HCT116 (cell line): ENCODE results near the gene CDCP2. TPM values are rescaled to one million over a fixed set of nuclear protein-coding genes. Genes with fewer than 3 reads are reported as not detected.

ENCODE experiments used
- EGR1 ChIP-seq: IDR thresholded peaks from 2 replicates; pipeline ENCODE4 v1.6.1; 2012; ENCODE audit warnings: low read depth
- RAD21 ChIP-seq: IDR thresholded peaks from 2 replicates; pipeline ENCODE4 v1.6.1; 2012; ENCODE audit warnings: low read depth, mild to moderate bottlenecking
- total RNA-seq: library from RNA; stranded (reverse); gene quantifications from one replicate; pipeline ENCODE4 v1.2.1, GENCODE V29; 2021; ENCODE audit not compliant: unreplicated experiment
- TF ChIP-seq, protein P1 (sequence below): IDR thresholded peaks from 2 replicates; pipeline ENCODE4 v1.6.1; 2011; ENCODE audit warnings: mild to moderate bottlenecking, low read length, moderate library complexity; ENCODE audit not compliant: insufficient replicate concordance; ENCODE audit errors: extremely low read depth
- TF ChIP-seq, protein P2 (sequence below), 3 experiments: fragments of 200-600 bp in 1 of 3; sonication (generic) in 1 of 3; IDR thresholded peaks in 2 of 3; conservative IDR thresholded peaks in 1 of 3; 2 replicates each; pipeline ENCODE4 v1.5.1; 2012 to 2017; ENCODE audit warnings: low read depth in 2 of 3, low read length in 2 of 3, antibody characterized with exemption in 1 of 3, borderline replicate concordance in 1 of 3, control low read depth in 1 of 3, mild to moderate bottlenecking in 1 of 3, mixed read lengths in 1 of 3, mixed run types in 1 of 3, moderate library complexity in 1 of 3; ENCODE audit not compliant: insufficient read depth in 1 of 3
- TF ChIP-seq, protein P3 (sequence below): IDR thresholded peaks from 2 replicates; pipeline ENCODE4 v1.6.1; 2012; ENCODE audit warnings: low read depth

Gene CDCP2
- total RNA-seq, 1 experiment from 2014 or later: 0.22 TPM

DNA sequence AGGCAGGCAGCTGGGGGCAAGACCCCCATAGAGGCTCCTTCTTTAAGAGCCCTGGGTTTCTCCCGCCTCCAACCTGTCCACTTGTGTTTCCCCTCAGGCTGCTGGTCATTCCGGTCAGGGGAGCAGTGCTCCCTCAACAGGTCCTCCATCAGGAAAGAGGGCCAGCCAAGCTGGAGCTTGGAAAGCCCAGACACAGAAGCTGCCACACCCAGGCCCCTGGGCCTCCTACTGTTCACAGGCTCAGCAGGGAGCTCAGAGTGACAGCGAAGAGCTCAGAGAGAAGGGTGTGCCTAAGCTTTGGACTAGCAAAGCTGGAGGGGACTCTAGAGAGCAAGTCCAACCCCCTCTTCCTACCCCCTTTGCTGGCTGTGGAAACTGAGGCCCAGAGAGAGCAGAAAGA lies 10.3 kb upstream of the CDCP2 start (continued):
- TF ChIP-seq, protein P1, sequence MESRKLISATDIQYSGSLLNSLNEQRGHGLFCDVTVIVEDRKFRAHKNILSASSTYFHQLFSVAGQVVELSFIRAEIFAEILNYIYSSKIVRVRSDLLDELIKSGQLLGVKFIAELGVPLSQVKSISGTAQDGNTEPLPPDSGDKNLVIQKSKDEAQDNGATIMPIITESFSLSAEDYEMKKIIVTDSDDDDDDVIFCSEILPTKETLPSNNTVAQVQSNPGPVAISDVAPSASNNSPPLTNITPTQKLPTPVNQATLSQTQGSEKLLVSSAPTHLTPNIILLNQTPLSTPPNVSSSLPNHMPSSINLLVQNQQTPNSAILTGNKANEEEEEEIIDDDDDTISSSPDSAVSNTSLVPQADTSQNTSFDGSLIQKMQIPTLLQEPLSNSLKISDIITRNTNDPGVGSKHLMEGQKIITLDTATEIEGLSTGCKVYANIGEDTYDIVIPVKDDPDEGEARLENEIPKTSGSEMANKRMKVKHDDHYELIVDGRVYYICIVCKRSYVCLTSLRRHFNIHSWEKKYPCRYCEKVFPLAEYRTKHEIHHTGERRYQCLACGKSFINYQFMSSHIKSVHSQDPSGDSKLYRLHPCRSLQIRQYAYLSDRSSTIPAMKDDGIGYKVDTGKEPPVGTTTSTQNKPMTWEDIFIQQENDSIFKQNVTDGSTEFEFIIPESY: no peak
- TF ChIP-seq, protein P2, sequence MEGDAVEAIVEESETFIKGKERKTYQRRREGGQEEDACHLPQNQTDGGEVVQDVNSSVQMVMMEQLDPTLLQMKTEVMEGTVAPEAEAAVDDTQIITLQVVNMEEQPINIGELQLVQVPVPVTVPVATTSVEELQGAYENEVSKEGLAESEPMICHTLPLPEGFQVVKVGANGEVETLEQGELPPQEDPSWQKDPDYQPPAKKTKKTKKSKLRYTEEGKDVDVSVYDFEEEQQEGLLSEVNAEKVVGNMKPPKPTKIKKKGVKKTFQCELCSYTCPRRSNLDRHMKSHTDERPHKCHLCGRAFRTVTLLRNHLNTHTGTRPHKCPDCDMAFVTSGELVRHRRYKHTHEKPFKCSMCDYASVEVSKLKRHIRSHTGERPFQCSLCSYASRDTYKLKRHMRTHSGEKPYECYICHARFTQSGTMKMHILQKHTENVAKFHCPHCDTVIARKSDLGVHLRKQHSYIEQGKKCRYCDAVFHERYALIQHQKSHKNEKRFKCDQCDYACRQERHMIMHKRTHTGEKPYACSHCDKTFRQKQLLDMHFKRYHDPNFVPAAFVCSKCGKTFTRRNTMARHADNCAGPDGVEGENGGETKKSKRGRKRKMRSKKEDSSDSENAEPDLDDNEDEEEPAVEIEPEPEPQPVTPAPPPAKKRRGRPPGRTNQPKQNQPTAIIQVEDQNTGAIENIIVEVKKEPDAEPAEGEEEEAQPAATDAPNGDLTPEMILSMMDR (IDR thresholded peaks at IDR 0.05 in 2 of 3, conservative IDR thresholded peaks at IDR 0.05 in 1 of 3; ENCODE audit: borderline replicate concordance in 1 of 3, insufficient read depth in 1 of 3, low read depth in 2 of 3, low read length in 2 of 3): no peak
- TF ChIP-seq RAD21: no peak
- TF ChIP-seq, protein P3, sequence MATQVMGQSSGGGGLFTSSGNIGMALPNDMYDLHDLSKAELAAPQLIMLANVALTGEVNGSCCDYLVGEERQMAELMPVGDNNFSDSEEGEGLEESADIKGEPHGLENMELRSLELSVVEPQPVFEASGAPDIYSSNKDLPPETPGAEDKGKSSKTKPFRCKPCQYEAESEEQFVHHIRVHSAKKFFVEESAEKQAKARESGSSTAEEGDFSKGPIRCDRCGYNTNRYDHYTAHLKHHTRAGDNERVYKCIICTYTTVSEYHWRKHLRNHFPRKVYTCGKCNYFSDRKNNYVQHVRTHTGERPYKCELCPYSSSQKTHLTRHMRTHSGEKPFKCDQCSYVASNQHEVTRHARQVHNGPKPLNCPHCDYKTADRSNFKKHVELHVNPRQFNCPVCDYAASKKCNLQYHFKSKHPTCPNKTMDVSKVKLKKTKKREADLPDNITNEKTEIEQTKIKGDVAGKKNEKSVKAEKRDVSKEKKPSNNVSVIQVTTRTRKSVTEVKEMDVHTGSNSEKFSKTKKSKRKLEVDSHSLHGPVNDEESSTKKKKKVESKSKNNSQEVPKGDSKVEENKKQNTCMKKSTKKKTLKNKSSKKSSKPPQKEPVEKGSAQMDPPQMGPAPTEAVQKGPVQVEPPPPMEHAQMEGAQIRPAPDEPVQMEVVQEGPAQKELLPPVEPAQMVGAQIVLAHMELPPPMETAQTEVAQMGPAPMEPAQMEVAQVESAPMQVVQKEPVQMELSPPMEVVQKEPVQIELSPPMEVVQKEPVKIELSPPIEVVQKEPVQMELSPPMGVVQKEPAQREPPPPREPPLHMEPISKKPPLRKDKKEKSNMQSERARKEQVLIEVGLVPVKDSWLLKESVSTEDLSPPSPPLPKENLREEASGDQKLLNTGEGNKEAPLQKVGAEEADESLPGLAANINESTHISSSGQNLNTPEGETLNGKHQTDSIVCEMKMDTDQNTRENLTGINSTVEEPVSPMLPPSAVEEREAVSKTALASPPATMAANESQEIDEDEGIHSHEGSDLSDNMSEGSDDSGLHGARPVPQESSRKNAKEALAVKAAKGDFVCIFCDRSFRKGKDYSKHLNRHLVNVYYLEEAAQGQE: no peak
- no peak for TF ChIP-seq EGR1
